TTC549 (cell line): ENCODE data around the gene SMARCAL1.
A peak's percentile ranks its signal among the peaks of the same experiment; 100 is the strongest.
"Not testable (repeated sequence)": the region's sequence is repeated elsewhere in the genome, so short reads cannot be mapped to it uniquely, and the experiment has no call there.

ENCODE experiments used
- FAIRE-seq: peaks from 2 replicates; lab custom pipeline; 2012; peaks lifted over from hg19 to GRCh38; lab: Jason Lieb, UNC

SMARCAL1 gene

GRCh38 chr2:216412022-216412999, at the start of gene SMARCAL1:
SMARCAL1 (plus strand) TSS chr2:216412484; CDS start chr2:216414705, 2,221 bp downstream.
- FAIRE-seq, result peak; percentile 94

GRCh38 chr2:216362730-216363129, 49.6 kb upstream of the SMARCAL1 start:
- no peak for FAIRE-seq

- no peak for FAIRE-seq
Observed at GRCh38 chr2:216363221-216363620, 49.1 kb upstream of the SMARCAL1 start.

- FAIRE-seq, result no peak
Observed at GRCh38 chr2:216365518-216365917, 46.8 kb upstream of the SMARCAL1 start.

- FAIRE-seq, result no peak
Observed at GRCh38 chr2:216366777-216367471, 45.4 kb upstream of the SMARCAL1 start.

- no peak for FAIRE-seq
Observed at GRCh38 chr2:216369821-216370220, 42.5 kb upstream of the SMARCAL1 start.

GRCh38 chr2:216370961-216371712, 41.1 kb upstream of the SMARCAL1 start:
- FAIRE-seq, result no peak

- no peak for FAIRE-seq
Observed at GRCh38 chr2:216371721-216372702, 40.3 kb upstream of the SMARCAL1 start, which contains the start of gene MARCHF4. MARCHF4 (minus strand) TSS chr2:216372483; CDS start chr2:216370260, 2,223 bp downstream.

GRCh38 chr2:216372761-216373291, 39.5 kb upstream of the SMARCAL1 start:
- FAIRE-seq, result no peak

GRCh38 chr2:216373896-216374295, 38.4 kb upstream of the SMARCAL1 start:
- no peak for FAIRE-seq

GRCh38 chr2:216375286-216375685, 37.0 kb upstream of the SMARCAL1 start:
- FAIRE-seq, result no peak

- FAIRE-seq, result no peak
Observed at GRCh38 chr2:216379977-216380376, 32.3 kb upstream of the SMARCAL1 start.

GRCh38 chr2:216384409-216384808, 27.9 kb upstream of the SMARCAL1 start:
- not testable (repeated sequence) for FAIRE-seq

GRCh38 chr2:216385478-216385877, 26.8 kb upstream of the SMARCAL1 start:
- FAIRE-seq, result no peak

GRCh38 chr2:216387262-216387661, 25.0 kb upstream of the SMARCAL1 start:
- no peak for FAIRE-seq

GRCh38 chr2:216388046-216388884, 24.0 kb upstream of the SMARCAL1 start:
- FAIRE-seq, result no peak

GRCh38 chr2:216389570-216389969, 22.7 kb upstream of the SMARCAL1 start:
- no peak for FAIRE-seq

- no peak for FAIRE-seq
Observed at GRCh38 chr2:216391401-216391800, 20.9 kb upstream of the SMARCAL1 start.

GRCh38 chr2:216392018-216392562, 20.2 kb upstream of the SMARCAL1 start:
- FAIRE-seq, result no peak
